Measurements from ENCODE around the gene RPIA. TPM values are rescaled to one million over a fixed set of nuclear protein-coding genes. Genes with fewer than 3 reads are reported as not detected.

RPIA gene
- 4.3 and 6.7 TPM in 2 replicates for total RNA-seq

DNA sequence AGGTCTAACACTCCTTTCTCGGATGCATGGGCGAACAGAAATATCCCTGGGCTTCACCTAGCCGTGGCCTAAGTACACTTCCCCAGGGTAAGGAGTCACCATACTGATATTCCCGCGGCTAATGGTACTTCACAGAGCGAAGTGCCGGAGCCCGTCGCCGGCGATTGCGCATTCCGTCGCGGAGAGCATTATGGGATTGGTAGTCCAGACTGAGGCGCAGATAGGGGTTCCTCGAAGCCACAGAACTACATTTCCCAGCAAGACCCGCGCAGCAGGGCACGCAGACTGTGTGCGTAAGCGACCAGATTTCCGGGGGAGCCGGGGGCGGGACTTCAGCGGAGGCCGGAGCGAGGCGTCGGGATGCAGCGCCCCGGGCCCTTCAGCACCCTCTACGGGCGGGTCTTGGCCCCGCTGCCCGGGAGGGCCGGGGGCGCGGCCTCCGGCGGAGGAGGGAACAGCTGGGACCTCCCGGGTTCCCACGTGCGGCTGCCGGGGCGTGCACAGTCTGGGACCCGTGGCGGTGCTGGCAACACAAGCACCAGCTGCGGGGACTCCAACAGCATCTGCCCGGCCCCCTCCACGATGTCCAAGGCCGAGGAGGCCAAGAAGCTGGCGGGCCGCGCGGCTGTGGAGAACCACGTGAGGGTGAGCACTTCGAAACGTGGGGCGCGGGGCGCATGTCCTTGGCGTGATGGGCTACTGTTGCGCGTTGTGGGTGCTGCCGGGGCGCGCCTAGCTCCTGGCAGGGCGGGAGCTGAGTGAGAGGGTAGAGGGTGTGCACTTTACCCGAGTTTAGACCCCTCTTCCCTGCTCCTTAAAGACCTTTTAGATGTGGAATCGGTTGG, at the start of gene RPIA:
RPIA (plus strand) TSS at position 335 of the 845 bp plus-strand sequence; CDS start at position 361, 26 bp downstream.

Other genes with a start within 250 kb of the RPIA start
- gene FOXI3, start 239.0 kb upstream of the RPIA start, total RNA-seq: not detected in 2 replicates
- 35.8 and 48.7 TPM in 2 replicates for gene EIF2AK3, start 64.2 kb upstream of the RPIA start, total RNA-seq